NCI-H460 (cell line): ENCODE results near the gene KLHL22. TPM values are rescaled to one million over a fixed set of nuclear protein-coding genes. Genes with fewer than 3 reads are reported as not detected.
"Not testable (repeated sequence)": the region's sequence is repeated elsewhere in the genome, so short reads cannot be mapped to it uniquely, and the experiment has no call there.

Experiments used
- DNase-seq: peaks from one replicate; pipeline ENCODE4 v3.0.0-alpha.2; 2016; ENCODE audit warnings: low read depth; ENCODE audit errors: extremely low read depth
- total RNA-seq: library from RNA; depleted of rRNA; stranded (reverse); fragments of >200 nt; shearing (Covaris generic); gene quantifications from 2 replicates; pipeline ENCODE4 v1.2.3, GENCODE V29; 2014

KLHL22 gene
- total RNA-seq, 1 experiment from 2014 or later: 8.7 TPM

DNA sequence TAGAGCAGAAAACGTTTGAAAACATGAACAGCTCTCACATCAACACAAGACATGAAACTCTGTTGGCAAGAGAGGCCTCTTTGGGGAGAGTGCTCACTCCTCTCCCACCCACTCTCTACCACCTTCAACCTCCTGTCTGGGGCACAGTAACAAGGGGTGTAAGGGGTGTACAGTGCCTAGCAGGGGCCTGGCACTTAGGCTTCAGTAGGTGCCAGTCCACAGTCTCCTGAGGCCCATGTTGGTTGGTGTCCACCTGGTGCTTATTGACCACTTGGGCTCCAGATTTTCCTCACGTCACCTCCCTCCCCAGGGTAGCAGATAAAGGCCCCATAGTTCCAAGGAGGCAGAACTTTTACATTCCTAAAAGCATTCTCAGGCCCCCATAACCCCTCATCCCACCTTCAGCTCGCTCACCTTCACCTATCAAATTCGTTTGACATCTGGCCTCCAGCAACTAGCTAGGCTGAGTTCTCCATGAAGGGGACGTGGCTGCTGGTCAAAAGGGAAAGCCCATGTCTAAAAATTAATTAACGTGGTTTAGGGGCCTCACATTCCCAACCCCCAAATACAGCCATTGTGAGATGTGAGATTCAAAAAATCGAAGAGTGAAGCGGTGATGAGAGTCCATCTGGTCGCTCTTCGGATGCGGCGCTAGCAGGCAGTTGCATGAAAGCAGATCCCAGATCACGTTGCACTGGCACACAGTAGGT is 11.1 kb upstream of the KLHL22 start:
- DNase-seq: no peak

DNA sequence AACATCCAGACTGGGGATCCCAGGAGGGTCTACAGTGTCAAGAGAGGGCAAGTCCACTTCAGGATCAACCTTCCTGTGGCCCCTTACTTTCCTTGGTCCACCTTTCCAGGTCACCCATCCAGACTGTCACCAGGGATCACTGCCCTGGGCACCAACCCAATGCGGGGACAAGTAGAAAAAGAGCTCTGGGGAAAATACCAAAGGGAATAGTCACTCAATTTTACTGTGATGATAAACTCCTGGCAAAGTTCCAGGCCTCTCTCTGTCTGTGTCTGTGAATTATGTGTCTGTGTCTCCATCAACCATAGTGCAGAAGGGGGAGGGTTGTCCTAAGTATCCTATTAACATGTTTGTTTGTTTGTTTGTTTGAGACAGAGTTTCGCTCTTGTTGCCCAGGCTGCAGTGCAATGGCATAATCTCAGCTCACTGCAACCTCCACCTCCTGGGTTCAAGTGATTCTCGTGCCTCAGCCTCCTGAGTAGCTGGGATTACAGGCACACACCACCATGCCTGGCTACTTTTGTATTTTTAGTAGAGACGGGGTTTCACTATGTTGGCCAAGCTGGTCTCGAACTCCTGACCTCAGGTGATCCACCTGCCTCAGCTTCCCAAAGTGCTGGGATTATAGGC is 8.8 kb upstream of the KLHL22 start:
- peak; percentile 14 for DNase-seq

DNA sequence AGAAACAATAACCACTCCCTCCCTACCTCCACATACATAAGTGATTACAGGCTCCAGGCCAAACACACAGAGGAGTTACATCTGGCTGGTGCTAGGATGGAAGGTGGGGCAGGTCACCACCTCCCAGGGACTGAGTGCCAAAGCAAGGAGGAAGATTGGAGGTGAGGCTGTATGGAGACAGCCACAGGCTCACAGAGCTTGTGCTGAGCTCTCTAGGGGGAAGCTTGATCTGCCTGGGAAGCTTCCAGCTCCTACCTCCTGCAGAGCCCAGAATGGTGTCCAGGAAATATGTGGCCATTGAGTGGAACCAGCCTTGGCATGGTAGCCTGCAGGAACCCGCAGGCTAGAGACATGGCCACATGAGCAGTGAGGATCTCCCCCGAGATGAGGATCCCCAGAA is 8.2 kb upstream of the KLHL22 start:
- DNase-seq: no peak

DNA sequence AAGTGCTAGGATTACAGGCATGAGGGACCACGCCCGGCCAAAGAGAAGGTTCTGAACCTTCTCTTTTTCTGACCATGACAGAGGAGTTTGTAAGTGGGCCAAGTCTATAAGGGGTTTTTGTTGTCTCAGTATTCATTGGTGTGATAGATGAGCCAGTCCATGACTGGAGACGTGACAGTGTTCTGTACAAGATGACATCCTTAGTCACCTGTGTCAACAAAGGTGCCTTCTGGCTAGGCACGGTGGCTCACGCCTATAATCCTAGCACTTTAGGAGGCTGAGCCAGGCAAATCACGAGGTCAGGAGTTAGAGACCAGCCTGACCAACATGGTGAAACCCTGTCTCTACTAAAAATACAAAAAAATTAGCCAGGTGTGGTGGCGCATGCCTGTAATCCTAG is 4.2 kb upstream of the KLHL22 start:
- no peak for DNase-seq

DNA sequence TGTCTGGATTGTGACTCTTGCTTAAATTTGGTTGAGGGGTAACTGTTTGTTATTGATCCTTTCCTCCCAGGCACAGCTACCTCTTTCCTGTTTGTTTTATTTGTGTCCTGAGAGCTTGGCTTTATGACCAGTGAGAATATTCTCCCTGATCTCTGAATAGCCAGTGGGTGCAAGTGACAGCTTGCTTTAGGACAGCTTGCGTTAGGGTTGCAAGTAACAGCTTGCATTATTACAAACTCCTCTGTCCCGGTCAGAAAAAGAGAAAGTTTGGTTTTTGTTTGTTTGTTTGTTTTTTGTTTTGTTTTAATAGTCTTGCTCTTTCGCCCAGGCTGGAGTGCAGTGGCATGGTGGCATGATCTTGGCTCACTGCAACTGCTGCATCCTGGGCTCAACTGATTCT is 3.3 kb upstream of the KLHL22 start:
- DNase-seq: no peak

DNA sequence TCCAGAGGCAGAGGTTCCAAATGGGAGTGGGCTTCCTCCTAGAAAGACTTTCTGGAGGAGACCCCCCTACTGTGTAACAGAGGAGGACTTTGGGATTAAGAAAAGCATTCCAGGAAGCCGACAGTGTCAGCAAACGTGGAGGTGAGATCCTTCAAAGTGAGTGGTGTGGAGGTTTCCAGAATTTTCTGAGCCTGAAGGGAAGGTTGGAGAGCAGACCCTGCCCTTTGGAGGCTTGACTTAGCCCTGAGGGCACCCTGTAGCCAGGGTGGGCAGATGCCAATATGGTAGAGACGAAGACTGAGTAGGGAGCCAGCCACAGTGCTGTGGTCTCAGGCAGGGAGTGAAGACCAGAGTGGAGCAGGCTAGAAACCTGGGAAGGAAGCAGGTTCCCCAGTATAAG is 1.8 kb upstream of the KLHL22 start:
- DNase-seq: no peak

DNA sequence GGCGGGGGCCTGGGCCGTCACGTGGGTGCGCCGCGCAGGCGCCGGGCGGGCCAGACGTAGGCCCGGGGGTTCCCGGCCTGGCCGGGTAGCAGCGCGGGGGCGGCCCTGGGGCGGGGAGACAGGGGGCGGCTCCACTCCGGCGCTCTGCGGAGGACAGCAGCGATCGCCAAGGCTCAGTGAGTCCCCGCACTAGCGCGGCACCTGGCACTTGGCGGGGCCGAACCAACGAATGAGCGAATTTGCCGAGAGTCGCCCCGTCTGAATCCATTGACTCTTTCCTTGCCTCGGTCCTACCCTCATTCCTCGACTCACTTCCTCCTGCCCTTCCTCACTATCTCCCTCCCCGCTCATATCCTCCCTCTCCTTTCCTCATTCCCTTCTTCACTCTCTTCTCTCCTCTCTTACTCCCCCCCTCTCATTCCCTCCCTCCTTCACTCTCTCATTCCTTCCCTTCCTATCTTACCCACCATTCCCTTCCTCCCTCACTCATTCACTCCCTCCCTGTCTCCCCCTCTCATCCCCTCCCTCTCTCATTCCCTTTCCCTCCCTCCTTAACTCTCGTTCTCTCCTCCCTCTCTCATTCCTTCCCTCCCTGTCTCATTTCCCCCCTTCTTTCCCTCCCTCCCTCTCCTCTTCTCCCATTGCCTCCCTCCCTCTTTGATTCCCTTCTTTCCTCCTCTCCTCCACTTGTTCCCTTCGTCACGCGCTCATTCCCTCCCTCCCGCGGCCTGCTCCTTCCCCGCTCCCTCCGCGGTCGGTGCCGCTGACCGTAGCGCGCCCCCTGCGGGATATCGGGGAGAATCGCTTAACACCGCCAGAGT is 476 bp upstream of the KLHL22 start:
- DNase-seq: peak; percentile 81

DNA sequence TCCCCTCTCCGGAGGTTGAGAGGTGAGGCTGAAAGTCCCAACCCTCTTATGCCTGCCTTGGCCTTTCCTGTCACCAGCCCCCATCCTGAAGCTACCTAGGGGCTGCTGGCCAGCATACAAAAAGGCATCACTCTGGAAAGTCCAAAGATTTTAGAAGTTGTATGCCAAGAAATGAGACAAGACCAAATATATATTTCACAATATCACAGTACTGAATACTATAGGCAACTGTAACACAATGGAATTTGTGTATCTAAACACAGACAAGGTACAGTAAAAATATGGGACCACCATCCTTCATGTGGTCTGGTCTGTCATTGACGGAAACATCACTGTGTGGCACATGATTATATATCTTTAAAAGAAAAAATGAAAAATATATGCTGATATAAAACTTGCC is 4.2 kb downstream of the KLHL22 start:
- DNase-seq: no peak

DNA sequence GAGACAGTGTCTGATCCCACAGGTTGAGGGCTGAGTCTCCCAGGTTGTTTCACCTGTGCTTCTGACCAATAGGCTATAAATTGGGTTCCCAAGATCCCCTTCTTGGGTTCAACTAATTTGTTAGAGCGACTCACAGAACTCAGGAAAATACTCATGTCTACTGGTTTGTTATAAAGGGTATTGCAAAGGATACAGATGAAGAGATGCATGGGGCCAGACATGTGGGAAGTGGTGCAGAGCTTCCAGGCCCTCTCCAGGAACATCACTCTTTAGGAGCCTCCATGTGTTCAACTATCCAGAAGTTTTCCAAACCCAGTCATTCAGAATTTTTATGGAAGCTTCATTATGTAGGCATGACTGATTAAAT is 4.7 kb downstream of the KLHL22 start:
- no peak for DNase-seq

DNA sequence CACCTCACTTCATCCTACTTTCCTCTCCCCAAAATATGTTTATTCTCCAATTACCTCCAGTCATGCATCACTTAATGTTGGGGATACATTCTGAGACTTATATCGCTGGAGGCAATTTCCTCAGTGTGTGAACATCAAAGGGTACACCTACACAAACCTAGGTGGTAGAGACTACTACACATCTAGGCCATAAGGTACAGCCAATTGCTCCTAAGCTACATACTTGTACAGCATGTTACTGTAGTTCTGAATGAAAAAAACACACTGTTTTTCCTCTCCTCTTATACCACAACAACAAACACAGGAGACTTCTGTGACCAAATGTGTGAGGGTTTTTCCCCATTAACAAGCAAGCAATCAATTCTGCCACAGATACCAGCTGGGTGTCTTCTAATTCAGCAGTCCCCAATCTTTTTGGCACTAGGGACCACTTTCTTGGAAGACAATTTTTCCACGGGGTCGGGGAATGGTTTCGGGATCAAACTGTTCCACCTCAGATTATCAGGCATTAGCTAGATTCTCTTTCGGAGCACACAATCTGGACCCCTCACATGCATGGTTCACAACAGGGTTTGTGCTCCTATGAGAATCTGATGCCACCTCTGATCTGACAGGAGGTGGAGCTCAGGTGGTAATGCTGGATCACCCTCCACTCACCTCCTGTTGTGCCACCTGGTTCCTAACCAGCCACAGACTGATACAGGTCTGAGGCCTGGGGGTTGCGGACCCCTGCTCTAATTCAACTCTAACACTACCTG is 5.2 kb downstream of the KLHL22 start:
- DNase-seq: no peak

DNA sequence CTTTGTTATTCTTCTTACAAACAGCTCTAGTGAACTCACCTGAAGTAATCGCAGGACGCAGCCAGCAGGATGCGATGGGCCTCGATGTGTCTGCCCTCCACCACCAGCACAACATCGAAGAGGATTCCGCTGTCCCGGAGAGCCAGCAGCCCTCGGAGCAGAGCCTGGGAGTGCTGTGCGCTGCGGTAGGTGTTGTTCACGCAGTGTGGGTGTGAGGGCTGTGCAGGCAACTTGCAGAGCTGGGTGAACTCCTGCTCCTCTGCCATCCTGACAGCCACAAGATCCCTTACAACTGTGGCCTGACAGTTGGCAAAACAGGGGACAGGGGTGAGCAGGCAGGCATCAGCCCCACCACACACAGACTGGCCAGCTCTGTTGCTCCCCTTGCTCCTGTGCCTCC is 6.6 kb downstream of the KLHL22 start:
- DNase-seq: no peak

DNA sequence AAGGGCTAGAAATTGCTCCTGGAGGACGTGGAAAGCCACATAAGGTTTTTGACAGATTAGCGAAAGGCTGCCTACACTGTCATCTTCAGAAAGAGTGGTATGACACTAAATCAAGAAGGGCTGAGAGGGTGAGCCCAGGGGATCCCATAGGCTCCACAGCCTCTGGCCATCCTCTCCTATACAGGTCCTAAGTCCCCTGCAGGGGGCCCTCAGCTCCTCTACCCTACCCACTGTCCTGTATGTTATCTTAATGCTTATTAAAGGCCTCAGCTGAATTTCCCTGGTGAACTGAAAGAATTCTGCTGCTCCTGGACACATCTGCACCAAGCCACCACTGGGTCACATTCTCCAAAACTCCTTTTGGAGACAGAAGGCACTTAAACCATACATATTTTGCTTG is 7.9 kb downstream of the KLHL22 start:
- DNase-seq: no peak

DNA sequence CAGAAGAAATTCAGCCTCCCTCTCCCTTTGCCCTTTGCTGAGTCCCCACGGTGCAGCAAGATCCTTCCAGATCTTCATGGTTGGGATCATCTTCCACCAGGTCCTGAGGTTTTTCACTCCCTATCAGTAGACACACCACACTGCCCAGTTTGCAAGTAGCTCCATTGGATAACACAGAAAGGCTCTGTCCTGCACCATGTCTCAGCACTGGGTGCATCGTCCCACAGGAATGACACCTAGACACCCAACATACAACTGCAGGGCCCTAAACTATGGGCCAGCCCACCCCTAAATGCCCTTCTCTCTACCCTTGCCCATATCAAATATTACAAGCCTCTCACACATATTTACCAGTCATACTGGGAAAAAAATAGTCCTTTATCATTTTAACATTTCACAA is 9.4 kb downstream of the KLHL22 start:
- no peak for DNase-seq

DNA sequence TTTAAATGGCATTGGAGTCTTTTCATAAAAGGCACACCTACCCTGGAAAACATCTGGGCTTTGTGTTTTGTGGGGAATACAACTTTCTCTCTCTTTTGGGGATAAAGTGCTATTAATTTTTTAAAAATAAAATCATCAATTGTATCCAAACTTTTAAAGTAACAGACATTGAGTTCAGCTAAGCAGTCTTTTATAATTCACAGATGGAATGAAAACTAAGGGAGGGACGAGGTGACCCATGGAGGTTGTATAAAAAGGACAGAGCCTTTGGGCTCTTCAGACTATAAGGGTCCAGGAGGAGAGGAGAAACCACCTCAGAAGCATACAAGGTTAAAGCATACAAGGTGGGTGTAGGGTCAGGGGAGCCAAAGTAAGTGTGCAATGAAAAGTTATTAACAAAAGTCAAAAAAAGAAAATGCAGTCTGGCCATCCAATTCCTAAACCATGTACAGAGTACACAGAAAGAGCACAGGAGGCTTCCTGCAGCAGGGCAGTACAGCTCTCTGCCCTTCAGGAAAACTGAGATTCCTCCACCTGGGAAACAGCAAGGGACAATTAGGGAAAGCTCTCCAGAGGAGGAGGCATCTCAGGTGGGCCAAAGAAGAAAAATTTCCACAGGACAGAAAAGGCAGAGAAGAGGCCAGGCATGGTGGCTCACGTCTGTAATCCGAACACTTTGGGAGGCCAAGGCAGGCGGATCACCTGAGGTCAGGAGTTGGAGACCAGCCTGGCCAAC is 10.5 kb downstream of the KLHL22 start:
- no peak for DNase-seq

DNA sequence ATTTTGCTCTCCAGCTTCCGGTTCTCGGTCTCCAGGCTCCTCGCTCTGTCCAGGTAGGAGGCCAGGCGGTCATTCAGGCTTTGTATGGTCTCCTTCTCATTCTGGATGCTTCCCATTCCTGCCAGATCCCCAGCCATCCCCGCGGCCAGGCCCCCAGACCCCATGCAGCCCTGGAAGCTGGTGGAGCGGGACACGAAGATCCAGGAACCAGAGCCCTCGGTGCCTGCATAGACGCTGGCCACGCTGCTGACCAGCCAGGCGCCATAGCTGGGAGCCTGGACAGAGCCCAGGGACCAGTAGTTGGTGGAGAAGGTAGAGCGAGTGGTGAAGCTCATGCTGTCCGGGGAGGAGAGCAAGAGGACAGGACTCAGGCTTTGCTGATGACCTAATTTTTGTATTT is 11.8 kb downstream of the KLHL22 start:
- no peak for DNase-seq

DNA sequence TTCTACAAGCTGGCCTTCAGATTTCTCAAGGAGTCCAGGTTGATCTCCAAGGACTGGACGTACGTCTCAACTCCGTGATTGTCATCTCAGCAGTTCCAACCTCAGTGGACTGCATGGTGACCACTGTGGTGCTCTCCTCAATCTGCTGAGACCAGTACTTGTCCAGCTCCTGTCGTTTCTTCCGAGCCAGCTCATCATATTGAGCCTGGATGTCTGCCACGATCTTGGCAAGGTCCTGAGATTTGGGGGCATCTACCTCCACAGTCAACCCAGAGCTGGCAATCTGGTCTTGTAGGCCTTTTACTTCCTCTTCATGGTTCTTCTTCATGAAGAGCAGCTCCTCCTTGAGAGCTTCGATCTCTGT is 12.5 kb downstream of the KLHL22 start:
- not testable (repeated sequence) for DNase-seq

DNA sequence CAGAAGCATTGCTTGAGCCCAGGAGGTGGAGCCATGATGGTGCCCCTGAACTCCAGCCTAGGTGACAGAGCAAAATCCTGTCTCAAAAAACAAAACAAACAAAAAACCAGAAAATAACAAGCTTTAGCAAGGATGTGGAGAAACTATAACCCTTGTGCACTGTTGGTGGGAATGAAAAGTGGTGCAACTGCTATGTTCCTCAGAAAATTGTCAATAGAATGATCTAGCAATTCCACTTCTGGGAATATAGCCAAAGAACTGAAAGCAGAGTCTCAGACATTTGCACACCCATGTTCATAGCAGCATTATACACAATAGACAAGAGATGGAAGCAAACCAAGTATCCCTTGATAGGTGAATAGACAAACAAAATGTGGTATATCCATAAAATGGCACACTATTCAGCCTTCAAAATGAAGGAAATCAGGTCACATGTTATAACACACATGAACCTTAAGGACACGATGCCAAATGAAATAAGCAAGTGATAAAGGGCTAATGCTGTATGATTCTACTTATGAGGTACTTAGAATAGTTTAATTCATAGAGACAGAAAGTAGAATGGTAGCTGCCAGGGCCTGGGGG is 15.9 kb downstream of the KLHL22 start:
- DNase-seq: no peak

DNA sequence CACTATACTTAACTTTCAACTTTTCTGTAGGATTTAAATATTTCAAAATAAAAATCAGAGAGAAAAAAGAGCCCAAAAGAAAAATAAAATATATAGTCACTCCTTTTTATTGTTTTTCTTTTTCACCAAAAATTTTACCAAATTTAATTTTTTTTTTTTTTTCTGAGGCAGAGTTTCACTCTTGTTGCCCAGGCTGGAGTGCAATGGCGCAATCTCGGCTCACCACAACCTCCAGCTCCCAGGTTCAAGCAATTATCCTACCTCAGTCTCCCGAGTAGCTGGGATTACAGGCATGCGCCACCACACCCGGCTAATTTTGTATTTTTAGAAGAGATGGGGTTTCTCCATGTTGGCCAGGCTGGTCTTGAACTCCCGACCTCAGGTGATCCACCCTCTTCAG is 17.5 kb downstream of the KLHL22 start:
- DNase-seq: not testable (repeated sequence)

DNA sequence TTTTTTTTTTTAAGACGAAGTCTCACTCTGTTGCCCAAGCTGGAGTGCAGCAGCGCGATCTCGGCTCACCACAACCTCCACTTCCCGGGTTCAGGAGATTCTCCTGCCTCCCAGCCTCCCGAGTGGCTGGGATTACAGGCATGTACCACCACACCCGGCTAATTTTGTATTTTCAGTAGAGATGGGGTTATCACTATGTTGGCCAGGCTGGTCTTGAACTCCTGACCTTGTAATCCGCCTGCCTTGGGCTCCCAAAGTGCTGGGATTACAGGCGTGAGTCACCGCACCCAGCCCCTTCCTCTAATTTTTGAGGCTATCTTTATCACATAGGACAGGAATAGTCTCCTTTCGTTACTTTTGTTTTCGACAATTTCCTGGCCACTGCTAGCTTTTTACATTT is 20.0 kb downstream of the KLHL22 start:
- DNase-seq: not testable (repeated sequence)

DNA sequence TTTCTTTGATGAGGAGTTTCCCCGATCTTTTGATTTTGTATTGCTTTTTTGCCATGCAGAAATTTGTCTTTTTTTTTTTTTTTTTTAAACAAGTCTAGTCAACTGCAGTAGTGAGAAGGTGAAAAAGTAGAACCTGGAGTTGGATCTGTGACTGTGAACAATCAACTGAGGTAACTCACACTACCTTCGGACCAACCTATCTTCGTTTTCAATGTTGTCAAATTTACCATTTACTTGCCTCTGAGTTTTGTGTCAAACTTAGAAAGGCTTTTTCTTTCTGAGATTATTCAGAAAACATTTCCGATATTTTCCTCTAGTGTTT is 20.5 kb downstream of the KLHL22 start:
- DNase-seq: no peak
